Measurements from ENCODE around the gene OTUD4. TPM values are rescaled to one million over a fixed set of nuclear protein-coding genes. Genes with fewer than 3 reads are reported as not detected.
A peak's percentile ranks its signal among the peaks of the same experiment; 100 is the strongest.
"Not testable (repeated sequence)": the region's sequence is repeated elsewhere in the genome, so short reads cannot be mapped to it uniquely, and the experiment has no call there.

OTUD4 gene
- total RNA-seq, 2 experiments from 2014 or later, result 48.9 to 57.8 TPM

GRCh38 chr4:145196747-145197146 lies 16.4 kb upstream of the OTUD4 start:
- DNase-seq (no peak), ATAC-seq (no peak)
- CTCF ChIA-PET, result no interaction called here
- Mint-ChIP-seq H3K4me1 (no peaks in the 10 kb centered on the region), H3K4me3 (no peak overlapping the region), H3K27ac (no peak overlapping the region), H3K27me3 (peaks cover 20% of the 10 kb centered on the region), H3K36me3 (no peaks in the 10 kb centered on the region), H3K9me3 (ENCODE audit: low read depth) (no peaks in the 10 kb centered on the region)

- H3K9me3 Mint-ChIP-seq (ENCODE audit: low read depth), result no peaks in the 10 kb centered on the region
- H3K4me3 Mint-ChIP-seq, result no peak overlapping the region
- no peak for DNase-seq
- ATAC-seq, result no peak
- H3K4me1 Mint-ChIP-seq, result no peaks in the 10 kb centered on the region
- CTCF ChIA-PET, result no interaction called here
- peaks cover 20% of the 10 kb centered on the region for H3K27me3 Mint-ChIP-seq
- H3K27ac Mint-ChIP-seq, result no peak overlapping the region
- no peaks in the 10 kb centered on the region for H3K36me3 Mint-ChIP-seq
These were observed 15.0 kb upstream of the OTUD4 start for GRCh38 chr4:145195167-145195952.

- H3K4me3 Mint-ChIP-seq, result no peak overlapping the region
- CTCF ChIA-PET, result no interaction called here
- H3K9me3 Mint-ChIP-seq (ENCODE audit: low read depth), result no peaks in the 10 kb centered on the region
- H3K4me1 Mint-ChIP-seq, result no peaks in the 10 kb centered on the region
- no peak for DNase-seq
- no peak for ATAC-seq
- no peaks in the 10 kb centered on the region for H3K36me3 Mint-ChIP-seq
- no peaks in the 10 kb centered on the region for H3K27me3 Mint-ChIP-seq
- no peak overlapping the region for H3K27ac Mint-ChIP-seq
These were observed 9.6 kb upstream of the OTUD4 start for GRCh38 chr4:145189981-145190380.

- Mint-ChIP-seq H3K27ac (no peak overlapping the region), H3K36me3 (no peaks in the 10 kb centered on the region), H3K4me3 (no peak overlapping the region), H3K27me3 (no peaks in the 10 kb centered on the region), H3K9me3 (ENCODE audit: low read depth) (no peaks in the 10 kb centered on the region), H3K4me1 (peaks cover 8% of the 10 kb centered on the region)
- CTCF ChIA-PET, result interaction anchor here (0.7 to 1.0 kb wide), 2 partner anchors 32 to 433 kb away, joined by 3 to 4 read pairs; partner anchors contain the start of gene MMAA
- DNase-seq (no peak), ATAC-seq (no peak)
These were observed 6.3 kb upstream of the OTUD4 start for GRCh38 chr4:145186729-145187128.

- DNase-seq, result no peak
- no peaks in the 10 kb centered on the region for H3K27me3 Mint-ChIP-seq
- peaks cover 17% of the 10 kb centered on the region for H3K4me1 Mint-ChIP-seq
- ATAC-seq, result no peak
- H3K36me3 Mint-ChIP-seq, result peaks cover 8% of the 10 kb centered on the region
- H3K4me3 Mint-ChIP-seq, result no peak overlapping the region
- H3K9me3 Mint-ChIP-seq (ENCODE audit: low read depth), result no peaks in the 10 kb centered on the region
- H3K27ac Mint-ChIP-seq, result no peak overlapping the region
- CTCF ChIA-PET, result no interaction called here
These were observed 3.2 kb upstream of the OTUD4 start for GRCh38 chr4:145183581-145183980.

GRCh38 chr4:145183023-145183422 lies 2.6 kb upstream of the OTUD4 start:
- H3K9me3 Mint-ChIP-seq (ENCODE audit: low read depth), result no peaks in the 10 kb centered on the region
- no peaks in the 10 kb centered on the region for H3K27me3 Mint-ChIP-seq

GRCh38 chr4:145182222-145182621 lies 1.8 kb upstream of the OTUD4 start:
- peaks cover 14% of the 10 kb centered on the region for H3K36me3 Mint-ChIP-seq
- H3K27ac Mint-ChIP-seq, result peak overlapping the region; percentile 49
- H3K4me1 Mint-ChIP-seq, result peaks cover 22% of the 10 kb centered on the region
- H3K4me3 Mint-ChIP-seq, result peak overlapping the region; percentile 19
- DNase-seq (no peak), ATAC-seq (no peak)
- CTCF ChIA-PET, result interaction anchor here (0.9 kb wide), 3 partner anchors 9 to 27 kb away, joined by 3 to 5 read pairs (median 3); no protein-coding TSS in a partner anchor
- H3K27me3 Mint-ChIP-seq, result no peaks in the 10 kb centered on the region
- no peaks in the 10 kb centered on the region for H3K9me3 Mint-ChIP-seq (ENCODE audit: low read depth)

More at GRCh38 chr4:145183023-145183422, 2.6 kb upstream of the OTUD4 start:
- DNase-seq, result no peak
- CTCF ChIA-PET, result no interaction called here
- Mint-ChIP-seq H3K27ac (no peak overlapping the region), H3K36me3 (peaks cover 11% of the 10 kb centered on the region), H3K4me1 (peaks cover 17% of the 10 kb centered on the region), H3K4me3 (no peak overlapping the region)
- ATAC-seq, result no peak

GRCh38 chr4:145181091-145181501 lies 707 bp upstream of the OTUD4 start:
- Mint-ChIP-seq H3K4me1 (peaks cover 25% of the 10 kb centered on the region), H3K27me3 (no peaks in the 10 kb centered on the region), H3K9me3 (ENCODE audit: low read depth) (no peaks in the 10 kb centered on the region), H3K36me3 (peaks cover 14% of the 10 kb centered on the region), H3K27ac (peak overlapping the region; percentile 93), H3K4me3 (peak overlapping the region; percentile 93)
- no peak for ATAC-seq
- no peak for DNase-seq
- CTCF ChIA-PET, result no interaction called here

GRCh38 chr4:145179861-145180297 lies 510 bp downstream of the OTUD4 start:
- Mint-ChIP-seq H3K36me3 (peaks cover 19% of the 10 kb centered on the region), H3K27ac (peak overlapping the region; percentile 97), H3K4me1 (peaks cover 31% of the 10 kb centered on the region), H3K4me3 (peak overlapping the region; percentile 93)
- CTCF ChIA-PET, result interaction anchor here (1.4 to 3.7 kb wide), 3 partner anchors 54 to 81 kb away, joined by 3 to 17 read pairs (median 6); partner anchors contain the start of genes ABCE1 and ANAPC10
- not testable (repeated sequence) for DNase-seq; H3K9me3 Mint-ChIP-seq (ENCODE audit: low read depth); H3K27me3 Mint-ChIP-seq
- ATAC-seq, result peak; percentile 31

- no peaks in the 10 kb centered on the region for H3K27me3 Mint-ChIP-seq
- CTCF ChIA-PET, result interaction anchor here (0.5 to 3.7 kb wide), 6 partner anchors 47 to 378 kb away, joined by 3 to 17 read pairs (median 3); partner anchors contain the start of genes ABCE1 and ANAPC10
- H3K36me3 Mint-ChIP-seq, result peaks cover 24% of the 10 kb centered on the region
- H3K9me3 Mint-ChIP-seq (ENCODE audit: low read depth), result no peaks in the 10 kb centered on the region
- ATAC-seq, result peak; percentile 53
- peak overlapping the region; percentile 93 for H3K4me3 Mint-ChIP-seq
- peaks cover 36% of the 10 kb centered on the region for H3K4me1 Mint-ChIP-seq
- peak overlapping the region; percentile 97 for H3K27ac Mint-ChIP-seq
- DNase-seq, result peak; percentile 90
These were observed 1.0 kb downstream of the OTUD4 start for GRCh38 chr4:145179281-145179860.

GRCh38 chr4:145178740-145179280 lies 1.6 kb downstream of the OTUD4 start:
- H3K4me3 Mint-ChIP-seq, result peak overlapping the region; percentile 93
- H3K4me1 Mint-ChIP-seq, result peaks cover 40% of the 10 kb centered on the region
- peaks cover 27% of the 10 kb centered on the region for H3K36me3 Mint-ChIP-seq
- DNase-seq (peak; percentile 53), ATAC-seq (no peak)
- no peaks in the 10 kb centered on the region for H3K9me3 Mint-ChIP-seq (ENCODE audit: low read depth)
- H3K27me3 Mint-ChIP-seq, result no peaks in the 10 kb centered on the region
- peak overlapping the region; percentile 97 for H3K27ac Mint-ChIP-seq
- CTCF ChIA-PET, result interaction anchor here (0.5 to 3.7 kb wide), 6 partner anchors 46 to 378 kb away, joined by 3 to 17 read pairs (median 3); partner anchors contain the start of genes ABCE1 and ANAPC10

- ATAC-seq (no peak), DNase-seq (no peak)
- CTCF ChIA-PET, result interaction anchor here (0.6 to 3.7 kb wide), 4 partner anchors 59 to 79 kb away, joined by 3 to 17 read pairs (median 3); partner anchors contain the start of genes ABCE1 and ANAPC10
- H3K4me1 Mint-ChIP-seq, result peaks cover 41% of the 10 kb centered on the region
- peak overlapping the region; percentile 97 for H3K27ac Mint-ChIP-seq
- no peaks in the 10 kb centered on the region for H3K9me3 Mint-ChIP-seq (ENCODE audit: low read depth)
- H3K27me3 Mint-ChIP-seq, result no peaks in the 10 kb centered on the region
- H3K4me3 Mint-ChIP-seq, result peak overlapping the region; percentile 93
- H3K36me3 Mint-ChIP-seq, result peaks cover 31% of the 10 kb centered on the region
These were observed 2.4 kb downstream of the OTUD4 start for GRCh38 chr4:145177906-145178538.

GRCh38 chr4:145177511-145177905 lies 2.9 kb downstream of the OTUD4 start:
- ATAC-seq (no peak), DNase-seq (no peak)
- H3K9me3 Mint-ChIP-seq (ENCODE audit: low read depth), result no peaks in the 10 kb centered on the region
- H3K27me3 Mint-ChIP-seq, result no peaks in the 10 kb centered on the region
- CTCF ChIA-PET, result interaction anchor here (0.6 to 3.7 kb wide), 6 partner anchors 15 to 79 kb away, joined by 3 to 17 read pairs (median 3); partner anchors contain the start of genes ABCE1 and ANAPC10
- peaks cover 35% of the 10 kb centered on the region for H3K36me3 Mint-ChIP-seq
- H3K4me1 Mint-ChIP-seq, result peaks cover 43% of the 10 kb centered on the region
- H3K4me3 Mint-ChIP-seq, result peak overlapping the region; percentile 93
- peak overlapping the region; percentile 97 for H3K27ac Mint-ChIP-seq

All from activated CD8-positive, alpha-beta memory T cell treated with anti-CD3 and anti-CD28 coated beads, Interleukin-2, amount 10 ng/mL, durations not matched to agents 7 days and 5 days (primary cell).